Loucy (cell line): Measurements from ENCODE around the gene MYO1D.

Source experiments
- H2AFZ ChIP-seq: fragments of 200-600 bp; sonication (generic); 2 replicates; pipeline ENCODE4 v1.6.0; 2016; ENCODE audit warnings: antibody characterized with exemption, mild to moderate bottlenecking, low read length, moderate library complexity
- H3F3A ChIP-seq: fragments of 200-600 bp; 2 replicates; pipeline ENCODE4 v1.6.0; 2016; ENCODE audit warnings: antibody characterized with exemption, low read depth, mild to moderate bottlenecking
- H3K27me3 ChIP-seq: fragments of 200-600 bp; sonication (generic); 2 replicates; pipeline ENCODE4 v1.6.1; 2014; ENCODE audit warnings: low read length, mild to moderate bottlenecking; ENCODE audit not compliant: insufficient read depth, poor library complexity, severe bottlenecking
- H3K36me3 ChIP-seq: fragments of 200-600 bp; sonication (generic); 2 replicates; pipeline ENCODE4 v1.6.1; 2016; ENCODE audit warnings: low read length; ENCODE audit not compliant: insufficient read depth
- H3K4me1 ChIP-seq: fragments of 200-600 bp; sonication (generic); 2 replicates; pipeline ENCODE4 v1.5.1; 2014; ENCODE audit warnings: low read length, mild to moderate bottlenecking; ENCODE audit not compliant: insufficient read depth, poor library complexity, severe bottlenecking
- H3K4me2 ChIP-seq: fragments of 200-600 bp; sonication (generic); 2 replicates; pipeline ENCODE4 v1.6.0; 2014; ENCODE audit warnings: antibody characterized with exemption, low read length, low read depth, mild to moderate bottlenecking; ENCODE audit not compliant: poor library complexity, severe bottlenecking
- H3K4me3 ChIP-seq: fragments of 200-600 bp; sonication (generic); 2 replicates; pipeline ENCODE4 v1.5.1; 2014; ENCODE audit warnings: low read length, mild to moderate bottlenecking, mixed read lengths; ENCODE audit not compliant: poor library complexity, severe bottlenecking
- H3K79me2 ChIP-seq: fragments of 200-600 bp; sonication (generic); 2 replicates; pipeline ENCODE4 v1.6.1; 2014; ENCODE audit warnings: low read length; ENCODE audit not compliant: insufficient read depth
- H3K9ac ChIP-seq: fragments of 200-600 bp; sonication (generic); 2 replicates; pipeline ENCODE4 v1.6.0; 2014; ENCODE audit warnings: mild to moderate bottlenecking, low read depth, low read length, moderate library complexity; ENCODE audit not compliant: poor library complexity, severe bottlenecking
- H3K9me2 ChIP-seq: fragments of 200-600 bp; sonication (generic); replicated peaks from 2 replicates; pipeline ENCODE4 v1.6.1; 2016; ENCODE audit warnings: low read depth, low read length, mixed read lengths
- H3K9me3 ChIP-seq: fragments of 200-600 bp; sonication (generic); 2 replicates; pipeline ENCODE4 v1.6.1; 2014; ENCODE audit warnings: mild to moderate bottlenecking, antibody characterized with exemption, low read length, low read depth; ENCODE audit not compliant: insufficient read depth
- H4K20me1 ChIP-seq: fragments of 200-600 bp; sonication (generic); 2 replicates; pipeline ENCODE4 v1.6.0; 2014; ENCODE audit warnings: antibody characterized with exemption, low read length, mild to moderate bottlenecking; ENCODE audit not compliant: insufficient read depth, poor library complexity, severe bottlenecking
- CTCF ChIP-seq: fragments of 200-600 bp; sonication (generic); conservative IDR thresholded peaks from 2 replicates; pipeline ENCODE4 v1.5.1; 2014; ENCODE audit warnings: mild to moderate bottlenecking, antibody characterized with exemption, low read length
- EZH2phosphoT487 ChIP-seq: fragments of 200-600 bp; IDR thresholded peaks from 2 replicates; pipeline ENCODE4 v1.6.1; 2018; ENCODE audit warnings: antibody characterized with exemption, mild to moderate bottlenecking, moderate library complexity, borderline replicate concordance

The MYO1D gene

GRCh38 chr17:32846143-32846542 is 30.8 kb downstream of the MYO1D start:
- Histone ChIP-seq H4K20me1 (no peaks in the 10 kb centered on the region), H3K36me3 (no peaks in the 10 kb centered on the region), H3K4me1 (no peaks in the 10 kb centered on the region), H3K27me3 (no peaks in the 10 kb centered on the region), H2AFZ (no peak overlapping the region), H3F3A (no peaks in the 10 kb centered on the region), H3K4me2 (no peak overlapping the region), H3K9me3 (no peaks in the 10 kb centered on the region), H3K79me2 (no peaks in the 10 kb centered on the region), H3K9ac (no peak overlapping the region), H3K4me3 (no peak overlapping the region), H3K9me2 (no peaks in the 10 kb centered on the region)
- TF ChIP-seq EZH2phosphoT487 (no peak), CTCF (no peak)

GRCh38 chr17:32840241-32840640 is 36.7 kb downstream of the MYO1D start:
- H3F3A ChIP-seq: no peaks in the 10 kb centered on the region
- no peaks in the 10 kb centered on the region for H3K9me2 ChIP-seq
- H3K9me3 ChIP-seq: no peaks in the 10 kb centered on the region
- H3K4me2 ChIP-seq: no peak overlapping the region
- no peak overlapping the region for H3K9ac ChIP-seq
- H3K27me3 ChIP-seq: no peaks in the 10 kb centered on the region
- H3K79me2 ChIP-seq: no peaks in the 10 kb centered on the region
- no peak overlapping the region for H3K4me3 ChIP-seq
- no peaks in the 10 kb centered on the region for H3K4me1 ChIP-seq
- no peak overlapping the region for H2AFZ ChIP-seq
- TF ChIP-seq EZH2phosphoT487 (no peak), CTCF (no peak)
- H3K36me3 ChIP-seq: no peaks in the 10 kb centered on the region
- no peaks in the 10 kb centered on the region for H4K20me1 ChIP-seq

DNA sequence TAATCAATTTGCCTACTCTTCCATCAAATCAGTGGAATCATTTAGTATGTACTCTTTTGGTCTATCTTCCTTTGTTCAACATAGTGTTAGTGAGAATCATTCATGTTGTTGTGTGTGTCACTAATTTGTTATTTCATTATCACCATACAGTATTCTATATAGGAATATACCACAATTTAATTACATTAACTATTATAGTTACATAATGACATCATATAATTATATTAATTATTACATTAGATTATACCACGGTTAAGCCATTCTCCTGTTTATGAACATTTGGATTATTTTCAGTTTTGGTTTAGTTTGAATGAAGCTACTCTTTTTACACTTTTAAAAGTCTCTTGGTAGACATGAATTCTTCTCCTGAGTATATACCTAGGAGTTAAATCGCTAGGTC is 40.4 kb downstream of the MYO1D start:
- no peaks in the 10 kb centered on the region for H3K9me2 ChIP-seq
- TF ChIP-seq CTCF: no peak
- no peak for TF ChIP-seq EZH2phosphoT487
- H3K27me3 ChIP-seq: no peaks in the 10 kb centered on the region
- no peaks in the 10 kb centered on the region for H4K20me1 ChIP-seq
- H3K79me2 ChIP-seq: no peaks in the 10 kb centered on the region
- H3K4me2 ChIP-seq: no peak overlapping the region
- H3K4me1 ChIP-seq: no peaks in the 10 kb centered on the region
- H3K9me3 ChIP-seq: no peaks in the 10 kb centered on the region
- no peaks in the 10 kb centered on the region for H3K36me3 ChIP-seq
- H3K4me3 ChIP-seq: no peak overlapping the region
- no peaks in the 10 kb centered on the region for H3F3A ChIP-seq
- H2AFZ ChIP-seq: no peak overlapping the region
- no peak overlapping the region for H3K9ac ChIP-seq
